ENCODE results near the gene ZSCAN26.
"Not testable (repeated sequence)": the region's sequence is repeated elsewhere in the genome, so short reads cannot be mapped to it uniquely, and the experiment has no call there.

ZSCAN26 gene

GRCh38 chr6:28257042-28257441 lies 9.9 kb upstream of the ZSCAN26 start:
- DNase-seq = no peak

GRCh38 chr6:28258877-28259777 lies 7.8 kb upstream of the ZSCAN26 start, which contains the start of gene NKAPL:
Gene NKAPL (plus strand): TSS chr6:28259297. CDS start chr6:28259372, 75 bp downstream.
- DNase-seq = peak in 4 of 6 experiments; percentile 17 to 39 (median 28)

GRCh38 chr6:28263922-28264321 lies 3.0 kb upstream of the ZSCAN26 start:
- DNase-seq = peak in 1 of 6 experiments; percentile 9

- DNase-seq = no peak
Observed at GRCh38 chr6:28264834-28265401, 2.0 kb upstream of the ZSCAN26 start.

GRCh38 chr6:28266563-28266961 lies 381 bp upstream of the ZSCAN26 start:
- no peak for DNase-seq

- DNase-seq = no peak
Observed at GRCh38 chr6:28267695-28268059, 734 bp downstream of the ZSCAN26 start.

GRCh38 chr6:28269492-28269891 lies 2.5 kb downstream of the ZSCAN26 start:
- no peak for DNase-seq

- DNase-seq = no peak
Observed at GRCh38 chr6:28274888-28275287, 7.9 kb downstream of the ZSCAN26 start.

- no peak for DNase-seq
Observed at GRCh38 chr6:28277746-28278145, 10.8 kb downstream of the ZSCAN26 start.

GRCh38 chr6:28280595-28281287 lies 13.8 kb downstream of the ZSCAN26 start:
- no peak for DNase-seq

GRCh38 chr6:28281288-28282064 lies 14.5 kb downstream of the ZSCAN26 start, which contains the start of gene PGBD1:
Gene PGBD1 (plus strand): TSS chr6:28281572. CDS start chr6:28283814, 2,242 bp downstream.
- DNase-seq = peak in 5 of 6 experiments; percentile 4 to 35 (median 17)

GRCh38 chr6:28282926-28283325 lies 16.0 kb downstream of the ZSCAN26 start:
- no peak for DNase-seq

- DNase-seq = no peak
Observed at GRCh38 chr6:28291573-28291972, 24.6 kb downstream of the ZSCAN26 start.

GRCh38 chr6:28295326-28295725 lies 28.4 kb downstream of the ZSCAN26 start:
- DNase-seq = no peak

- DNase-seq = no peak
Observed at GRCh38 chr6:28296520-28297060, 29.6 kb downstream of the ZSCAN26 start.

- no peak for DNase-seq
Observed at GRCh38 chr6:28303570-28303969, 36.6 kb downstream of the ZSCAN26 start.

GRCh38 chr6:28306363-28306762 lies 39.4 kb downstream of the ZSCAN26 start:
- not testable (repeated sequence) for DNase-seq

- DNase-seq = no peak
Observed at GRCh38 chr6:28311139-28311823, 44.3 kb downstream of the ZSCAN26 start.

- no peak for DNase-seq
Observed at GRCh38 chr6:28312939-28313338, 46.0 kb downstream of the ZSCAN26 start.

GRCh38 chr6:28315628-28316027 lies 48.7 kb downstream of the ZSCAN26 start:
- DNase-seq = no peak

GRCh38 chr6:28317866-28318265 lies 50.9 kb downstream of the ZSCAN26 start:
- DNase-seq = not testable (repeated sequence)

GRCh38 chr6:28322661-28323060 lies 55.7 kb downstream of the ZSCAN26 start:
- no peak for DNase-seq
